H1 (cell line): Measurements from ENCODE around the gene APH1B. TPM values are rescaled to one million over a fixed set of nuclear protein-coding genes. Genes with fewer than 3 reads are reported as not detected.

Source experiments
- CTCF ChIA-PET: fragments of 300-600 bp; sonication (Branson Sonifier 250); formaldehyde crosslinking; loops from one replicate; lab custom pipeline; 2021; ENCODE audit not compliant: partially characterized antibody; lab: Charles Lee
- POLR2A ChIA-PET: fragments of 300-600 bp; sonication (Branson Sonifier 250); formaldehyde crosslinking; loops from one replicate; lab custom pipeline; 2021; ENCODE audit warnings: inconsistent platforms; ENCODE audit not compliant: partially characterized antibody; lab: Charles Lee
- DNase-seq, 2 experiments: peaks; one replicate each; pipeline versions ENCODE4 v3.0.0 to v3.0.0-alpha.2; 2010 to 2022; ENCODE audit warnings: low spot score in 2 of 2, low read depth in 1 of 2, mixed read lengths in 1 of 2
- FAIRE-seq: peaks from 2 replicates; lab custom pipeline; 2011; peaks lifted over from hg19 to GRCh38; lab: Jason Lieb, UNC
- H2AFZ ChIP-seq: 2 replicates; pipeline ENCODE4 v1.8.1; 2012; ENCODE audit warnings: low read length, inconsistent platforms
- H2AK5ac ChIP-seq: 2 replicates; pipeline ENCODE4 v1.6.1; 2013; ENCODE audit warnings: low read depth, low read length
- H2BK120ac ChIP-seq: replicated peaks from 2 replicates; pipeline ENCODE3; 2013; ENCODE audit warnings: low read depth, low read length, inconsistent platforms
- H2BK12ac ChIP-seq: 2 replicates; pipeline ENCODE4 v1.6.1; 2013; ENCODE audit warnings: low read depth, low read length
- H2BK15ac ChIP-seq: 2 replicates; pipeline ENCODE4 v1.6.1; 2013; ENCODE audit warnings: low read length
- H2BK20ac ChIP-seq: 2 replicates; pipeline ENCODE4 v1.6.1; 2013; ENCODE audit warnings: low read length
- H2BK5ac ChIP-seq: 2 replicates; pipeline ENCODE4 v1.6.1; 2013; ENCODE audit warnings: low read depth, low read length
- H3K14ac ChIP-seq: 2 replicates; pipeline ENCODE4 v1.6.1; 2013; ENCODE audit warnings: inconsistent platforms; ENCODE audit not compliant: insufficient read length
- H3K18ac ChIP-seq: 2 replicates; pipeline ENCODE4 v1.6.1; 2013; ENCODE audit warnings: low read length; ENCODE audit errors: extremely low read depth
- H3K23ac ChIP-seq: 2 replicates; pipeline ENCODE4 v1.6.1; 2013; ENCODE audit warnings: inconsistent platforms; ENCODE audit not compliant: insufficient read length
- H3K23me2 ChIP-seq: 2 replicates; pipeline ENCODE4 v1.6.1; 2013; ENCODE audit warnings: low read depth, low read length
- H3K27ac ChIP-seq: 2 replicates; pipeline ENCODE4 v1.6.1; 2011; ENCODE audit warnings: low read depth, low read length, inconsistent platforms
- H3K27me3 ChIP-seq, 4 experiments: replicated peaks in 1 of 4; 1 replicate in 1 of 4; 2 replicates in 3 of 4; pipeline versions ENCODE4 v1.6.1 to v1.8.1; 2011 to 2013; ENCODE audit warnings: low read length in 3 of 4, mild to moderate bottlenecking in 3 of 4, inconsistent platforms in 2 of 4, mixed read lengths in 2 of 4, moderate library complexity in 1 of 4; ENCODE audit not compliant: control insufficient read depth in 3 of 4, insufficient read depth in 3 of 4; ENCODE audit errors: extremely low read depth in 1 of 4
- H3K36me3 ChIP-seq, 4 experiments: 2 replicates each; pipeline versions ENCODE4 v1.6.1 to v1.8.1; 2011 to 2013; ENCODE audit warnings: mild to moderate bottlenecking in 4 of 4, low read length in 3 of 4, moderate library complexity in 2 of 4, control low read depth in 1 of 4, inconsistent platforms in 1 of 4; ENCODE audit not compliant: insufficient read depth in 4 of 4, control insufficient read depth in 2 of 4
- H3K4ac ChIP-seq: replicated peaks from 2 replicates; pipeline ENCODE3; 2013; ENCODE audit warnings: low read length, low read depth, mixed read lengths, inconsistent platforms; ENCODE audit not compliant: insufficient read length
- H3K4me1 ChIP-seq, 4 experiments: replicated peaks in 1 of 4; 1 replicate in 1 of 4; 2 replicates in 3 of 4; pipeline versions ENCODE4 v1.6.1 to v1.8.1; 2011 to 2013; ENCODE audit warnings: low read length in 3 of 4, inconsistent platforms in 2 of 4, mixed read lengths in 1 of 4; ENCODE audit not compliant: insufficient read depth in 4 of 4, control insufficient read depth in 3 of 4
- H3K4me2 ChIP-seq, 2 experiments: 2 replicates each; pipeline versions ENCODE4 v1.6.1 to v1.8.1; 2011 to 2013; ENCODE audit warnings: low read depth in 2 of 2, low read length in 2 of 2, control low read depth in 1 of 2, inconsistent platforms in 1 of 2, mild to moderate bottlenecking in 1 of 2; ENCODE audit not compliant: insufficient read depth in 1 of 2
- H3K4me3 ChIP-seq, 4 experiments: fragments of 200-600, 300-600 bp in 1 of 4; sonication (generic), shearing (Covaris generic), sonication (Bioruptor Twin) in 1 of 4; 2 replicates each; pipeline versions ENCODE4 v1.5.1 to v1.8.1; 2011 to 2016; ENCODE audit warnings: low read length in 4 of 4, low read depth in 3 of 4, control low read depth in 2 of 4, inconsistent platforms in 2 of 4, mild to moderate bottlenecking in 2 of 4, mixed read lengths in 1 of 4, moderate library complexity in 1 of 4; ENCODE audit not compliant: insufficient read depth in 2 of 4; ENCODE audit errors: extremely low read depth in 1 of 4
- H3K56ac ChIP-seq: replicated peaks from 2 replicates; pipeline ENCODE3; 2013; ENCODE audit warnings: low read depth, mild to moderate bottlenecking, mixed read lengths, low read length, inconsistent platforms; ENCODE audit not compliant: insufficient read length
- H3K79me1 ChIP-seq: 2 replicates; pipeline ENCODE4 v1.6.1; 2013; ENCODE audit warnings: low read depth, low read length, control low read depth
- H3K79me2 ChIP-seq, 2 experiments: 2 replicates each; pipeline versions ENCODE4 v1.6.1 to v1.8.1; 2012 to 2013; ENCODE audit warnings: low read length in 2 of 2, mild to moderate bottlenecking in 2 of 2, inconsistent platforms in 1 of 2; ENCODE audit not compliant: insufficient read depth in 2 of 2, control insufficient read depth in 1 of 2
- H3K9ac ChIP-seq, 4 experiments: replicated peaks in 1 of 4; 1 replicate in 1 of 4; 2 replicates in 3 of 4; pipeline versions ENCODE4 v1.6.1 to v1.8.1; 2011 to 2013; ENCODE audit warnings: low read depth in 3 of 4, low read length in 3 of 4, control low read depth in 2 of 4, mild to moderate bottlenecking in 2 of 4, moderate library complexity in 2 of 4, inconsistent platforms in 1 of 4; ENCODE audit errors: extremely low read depth in 1 of 4
- H3K9me3 ChIP-seq, 2 experiments: 2 replicates each; pipeline versions ENCODE4 v1.6.1 to v1.8.1; 2012 to 2013; ENCODE audit warnings: mild to moderate bottlenecking in 2 of 2, moderate library complexity in 2 of 2, control low read depth in 1 of 2, inconsistent platforms in 1 of 2, low read depth in 1 of 2, low read length in 1 of 2, mixed read lengths in 1 of 2; ENCODE audit not compliant: insufficient read depth in 2 of 2
- H4K20me1 ChIP-seq, 2 experiments: replicated peaks in 1 of 2; 2 replicates each; pipeline versions ENCODE3 to v1.8.1; 2011 to 2013; ENCODE audit warnings: inconsistent platforms in 2 of 2, low read length in 2 of 2, mild to moderate bottlenecking in 1 of 2; ENCODE audit not compliant: insufficient read depth in 2 of 2, control insufficient read depth in 1 of 2
- H4K5ac ChIP-seq: 2 replicates; pipeline ENCODE4 v1.6.1; 2013; ENCODE audit warnings: low read length, low read depth, mixed read lengths, inconsistent platforms; ENCODE audit not compliant: insufficient read length
- H4K8ac ChIP-seq: 2 replicates; pipeline ENCODE4 v1.8.0; 2013; ENCODE audit warnings: mild to moderate bottlenecking, moderate library complexity, low read length, inconsistent platforms; ENCODE audit not compliant: insufficient read depth; ENCODE audit errors: extremely low read depth
- H4K91ac ChIP-seq: replicated peaks from 2 replicates; pipeline ENCODE3; 2013; ENCODE audit warnings: low read length, mixed read lengths, inconsistent platforms; ENCODE audit not compliant: insufficient read length
- BACH1 ChIP-seq: IDR thresholded peaks from 2 replicates; pipeline ENCODE4 v1.6.1; 2012; ENCODE audit warnings: low read length, improper control_type of control experiment
- CEBPB ChIP-seq: IDR thresholded peaks from 2 replicates; pipeline ENCODE4 v1.6.1; 2012; ENCODE audit warnings: low read depth, low read length
- CHD1 ChIP-seq: IDR thresholded peaks from 2 replicates; pipeline ENCODE4 v1.6.1; 2012; ENCODE audit warnings: low read depth, low read length, improper control_type of control experiment
- CHD2 ChIP-seq: IDR thresholded peaks from 2 replicates; pipeline ENCODE4 v1.6.1; 2012; ENCODE audit warnings: low read length, improper control_type of control experiment
- CTCF ChIP-seq, 3 experiments: IDR thresholded peaks; 1 replicate in 2 of 3; 2 replicates in 1 of 3; pipeline versions ENCODE4 v1.5.1 to v1.6.1; 2011; ENCODE audit warnings: low read length in 3 of 3, mild to moderate bottlenecking in 3 of 3, inconsistent platforms in 2 of 3, low read depth in 1 of 3, moderate library complexity in 1 of 3; ENCODE audit not compliant: insufficient read depth in 1 of 3; ENCODE audit errors: control extremely low read depth in 1 of 3
- JUN ChIP-seq: IDR thresholded peaks from 2 replicates; pipeline ENCODE4 v1.6.1; 2011; ENCODE audit warnings: low read depth, mild to moderate bottlenecking, improper control_type of control experiment, low read length
- MAFK ChIP-seq: IDR thresholded peaks from 2 replicates; pipeline ENCODE4 v1.6.1; 2012; ENCODE audit warnings: low read depth, mild to moderate bottlenecking, improper control_type of control experiment, low read length
- POLR2A ChIP-seq, 2 experiments: IDR thresholded peaks; 1 replicate in 1 of 2; 2 replicates in 1 of 2; pipeline ENCODE4 v1.6.1; 2011; ENCODE audit warnings: low read depth in 2 of 2, low read length in 2 of 2, mild to moderate bottlenecking in 2 of 2; ENCODE audit errors: control extremely low read depth in 1 of 2
- RAD21 ChIP-seq, 2 experiments: IDR thresholded peaks in 1 of 2; conservative IDR thresholded peaks in 1 of 2; 2 replicates each; pipeline ENCODE4 v1.6.1; 2011; ENCODE audit warnings: low read depth in 2 of 2, low read length in 2 of 2, improper control_type of control experiment in 1 of 2, inconsistent platforms in 1 of 2, mild to moderate bottlenecking in 1 of 2, moderate library complexity in 1 of 2
- SIN3A ChIP-seq, 2 experiments: IDR thresholded peaks in 1 of 2; conservative IDR thresholded peaks in 1 of 2; 2 replicates each; pipeline ENCODE4 v1.6.1; 2011 to 2012; ENCODE audit warnings: low read length in 2 of 2, improper control_type of control experiment in 1 of 2, low read depth in 1 of 2, mild to moderate bottlenecking in 1 of 2
- SUZ12 ChIP-seq: fragments of 200-600 bp; sonication (generic); IDR thresholded peaks from 2 replicates; pipeline ENCODE4 v1.6.1; 2012; ENCODE audit warnings: mild to moderate bottlenecking, inconsistent platforms, low read length, moderate library complexity, mixed read lengths
- TAF1 ChIP-seq: IDR thresholded peaks from 2 replicates; pipeline ENCODE4 v1.6.1; 2011; ENCODE audit warnings: mild to moderate bottlenecking, low read depth, low read length
- TAF7 ChIP-seq: optimal IDR thresholded peaks from 2 replicates; pipeline ENCODE3; 2011; ENCODE audit warnings: low read depth, mild to moderate bottlenecking, inconsistent platforms, low read length, moderate library complexity, borderline replicate concordance
- WGBS, 2 experiments: shearing (Covaris generic) in 1 of 2; methylation state at CpG; one replicate each; pipeline versions ENCODE4 v1.1.6 to v1.1.7; 2013 to 2015; ENCODE audit warnings: low lambda C conversion rate in 2 of 2, mixed read lengths in 2 of 2, inconsistent platforms in 1 of 2, low coverage in 1 of 2, missing lambda C conversion rate in 1 of 2; ENCODE audit not compliant: insufficient replicate concordance in 2 of 2, insufficient coverage in 1 of 2, insufficient read length in 1 of 2; ENCODE audit errors: extremely low coverage in 1 of 2, missing lambda C conversion rate in 1 of 2; 5-methylcytosine and 5-hydroxymethylcytosine counted together
- polyA plus RNA-seq, 7 experiments: library from polyadenylated mRNA; depleted of rRNA in 3 of 7; stranded (reverse) in 5 of 7; unstranded in 2 of 7; fragments of >200 nt in 5 of 7; fragments of 200-250 nt in 2 of 7; gene quantifications; 1 replicate in 5 of 7; 2 replicates in 1 of 7; 4 replicates in 1 of 7; pipeline versions ENCODE4 v1.2.1 to v1.2.3, GENCODE V29; 2011 to 2013; ENCODE audit warnings: missing spikeins in 2 of 7, mixed read lengths in 2 of 7
- total RNA-seq: library from RNA; stranded (reverse); fragmentation: NEBNext Ultra II Directional; extraction: Animal tissue kit (Norgen Biotek cat#: 25700); gene quantifications from 2 replicates; pipeline ENCODE4 v1.2.1, GENCODE V29; 2021

The APH1B gene
- total and polyA plus RNA-seq, 2 of the 8 experiments (the other 6 are each of a cell fraction or from before 2014, with no cell fraction given): 11.5 to 22.9 TPM

- Histone ChIP-seq H3K23me2 (no peaks in the 10 kb centered on the region), H2BK5ac (no peak overlapping the region), H3K27me3 (no peaks in the 10 kb centered on the region), H4K8ac (no peak overlapping the region), H2BK20ac (no peak overlapping the region), H3K23ac (no peak overlapping the region), H4K5ac (no peak overlapping the region), H3K9ac (no peak overlapping the region), H3K18ac (no peak overlapping the region), H3K79me1 (no peaks in the 10 kb centered on the region), H3K4ac (no peak overlapping the region), H3K4me1 (no peaks in the 10 kb centered on the region), H2AK5ac (no peak overlapping the region), H3K9me3 (no peaks in the 10 kb centered on the region), H3K36me3 (no peaks in the 10 kb centered on the region), H4K20me1 (no peaks in the 10 kb centered on the region), H2AFZ (no peak overlapping the region), H3K4me3 (no peak overlapping the region), H4K91ac (no peak overlapping the region), H3K27ac (no peak overlapping the region), H2BK12ac (no peak overlapping the region), H3K4me2 (no peak overlapping the region), H2BK15ac (no peak overlapping the region), H2BK120ac (no peak overlapping the region), H3K56ac (no peak overlapping the region), H3K79me2 (peaks cover 0 to 2% of the 10 kb centered on the region in 2 experiments; a peak in 1 of 4 replicates), H3K14ac (no peak overlapping the region)
- POLR2A ChIA-PET: no interaction called here
- DNase-seq (no peak), FAIRE-seq (no peak)
- WGBS, 2 experiments: 96% methylated on average over 1 of the region's 1 CpG; no CpG with 5 or more reads in 1 of the 2 experiments
- CTCF ChIA-PET: no interaction called here
- TF ChIP-seq CEBPB (no peak), CHD2 (no peak), TAF1 (no peak), CHD1 (no peak), TAF7 (no peak), CTCF (IDR thresholded peaks at IDR 0.05; ENCODE audit: control extremely low read depth in 1 of 3, insufficient read depth in 1 of 3, low read depth in 1 of 3, low read length in 3 of 3) (no peak), MAFK (no peak), POLR2A (IDR thresholded peaks at IDR 0.05; ENCODE audit: control extremely low read depth in 1 of 2, low read depth in 2 of 2, low read length in 2 of 2) (no peak), BACH1 (no peak), JUN (no peak), SUZ12 (no peak), SIN3A (conservative IDR thresholded peaks at IDR 0.05 in 1 of 2, IDR thresholded peaks at IDR 0.05 in 1 of 2; ENCODE audit: low read depth in 1 of 2, low read length in 2 of 2) (no peak), RAD21 (IDR thresholded peaks at IDR 0.05 in 1 of 2, conservative IDR thresholded peaks at IDR 0.05 in 1 of 2; ENCODE audit: low read depth in 2 of 2, low read length in 2 of 2) (no peak)
These were observed 45.7 kb upstream of the APH1B start for GRCh38 chr15:63231706-63232105.
